ENCODE data around the gene GPR135.

DNA sequence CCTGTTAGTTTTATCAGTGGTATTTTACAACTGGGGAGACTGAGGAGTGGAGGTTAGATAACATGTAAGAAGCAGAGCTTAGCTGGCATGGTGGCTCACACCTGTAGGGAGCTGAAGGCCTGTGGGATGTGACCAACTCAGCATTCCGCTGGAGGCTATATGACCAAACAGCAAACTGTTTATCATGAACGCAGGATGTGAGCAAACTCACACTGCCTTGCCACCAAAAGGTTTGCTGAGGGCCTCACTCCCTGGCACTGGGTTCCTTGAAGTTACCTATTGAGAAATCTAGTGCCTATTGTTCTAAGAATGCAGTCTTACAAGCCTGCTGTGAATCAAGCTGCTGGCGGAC, 42.5 kb upstream of the GPR135 start:
- TF ChIP-seq POLR2A (IDR thresholded peaks at IDR 0.05) (no peak), EP300 (IDR thresholded peaks at IDR 0.05) (no peak), POLR2AphosphoS5 (IDR thresholded peaks at IDR 0.05) (no peak)
- TF ChIP-seq, protein P1, sequence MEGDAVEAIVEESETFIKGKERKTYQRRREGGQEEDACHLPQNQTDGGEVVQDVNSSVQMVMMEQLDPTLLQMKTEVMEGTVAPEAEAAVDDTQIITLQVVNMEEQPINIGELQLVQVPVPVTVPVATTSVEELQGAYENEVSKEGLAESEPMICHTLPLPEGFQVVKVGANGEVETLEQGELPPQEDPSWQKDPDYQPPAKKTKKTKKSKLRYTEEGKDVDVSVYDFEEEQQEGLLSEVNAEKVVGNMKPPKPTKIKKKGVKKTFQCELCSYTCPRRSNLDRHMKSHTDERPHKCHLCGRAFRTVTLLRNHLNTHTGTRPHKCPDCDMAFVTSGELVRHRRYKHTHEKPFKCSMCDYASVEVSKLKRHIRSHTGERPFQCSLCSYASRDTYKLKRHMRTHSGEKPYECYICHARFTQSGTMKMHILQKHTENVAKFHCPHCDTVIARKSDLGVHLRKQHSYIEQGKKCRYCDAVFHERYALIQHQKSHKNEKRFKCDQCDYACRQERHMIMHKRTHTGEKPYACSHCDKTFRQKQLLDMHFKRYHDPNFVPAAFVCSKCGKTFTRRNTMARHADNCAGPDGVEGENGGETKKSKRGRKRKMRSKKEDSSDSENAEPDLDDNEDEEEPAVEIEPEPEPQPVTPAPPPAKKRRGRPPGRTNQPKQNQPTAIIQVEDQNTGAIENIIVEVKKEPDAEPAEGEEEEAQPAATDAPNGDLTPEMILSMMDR (IDR thresholded peaks at IDR 0.05): no peak
